Erythroblast (primary cell): Measurements from ENCODE around the gene ARHGEF4.

Experiments
- GATA1 ChIP-seq: IDR thresholded peaks from 2 replicates; pipeline ENCODE4 v1.6.1; 2011; ENCODE audit warnings: low read depth, mild to moderate bottlenecking, control low read depth, low read length, moderate library complexity
- POLR2A ChIP-seq: IDR thresholded peaks from 2 replicates; pipeline ENCODE4 v1.6.1; 2011; ENCODE audit warnings: mild to moderate bottlenecking, low read length

GRCh38 chr2:131031875-131032274 is 195.2 kb downstream of the ARHGEF4 start:
- TF ChIP-seq POLR2A: no peak
- no peak for TF ChIP-seq GATA1
